DOHH2 (cell line): ENCODE results near the gene ITPR2.

ENCODE experiments used
- H3F3A ChIP-seq: fragments of 200-600 bp; sonication (generic), shearing (Covaris generic); 2 replicates; pipeline ENCODE4 v1.6.0; 2016; ENCODE audit warnings: antibody characterized with exemption, mild to moderate bottlenecking; ENCODE audit not compliant: control insufficient read depth, insufficient read depth
- H3K27ac ChIP-seq: fragments of 200-600 bp; sonication (generic); 2 replicates; pipeline ENCODE4 v1.5.1; 2014; ENCODE audit warnings: low read depth, mild to moderate bottlenecking, low read length, moderate library complexity
- H3K27me3 ChIP-seq: fragments of 200-600 bp; sonication (generic); 2 replicates; pipeline ENCODE4 v1.6.1; 2014; ENCODE audit warnings: mild to moderate bottlenecking, low read length, mixed read lengths; ENCODE audit not compliant: control insufficient read depth
- H3K36me3 ChIP-seq: fragments of 200-600 bp; sonication (generic); 2 replicates; pipeline ENCODE4 v1.6.1; 2014; ENCODE audit warnings: mild to moderate bottlenecking, low read length, moderate library complexity, mixed read lengths; ENCODE audit not compliant: control insufficient read depth
- H3K4me1 ChIP-seq: fragments of 200-600 bp; sonication (generic); 2 replicates; pipeline ENCODE4 v1.6.1; 2014; ENCODE audit warnings: mild to moderate bottlenecking, low read length, mixed read lengths; ENCODE audit not compliant: control insufficient read depth
- H3K4me2 ChIP-seq: fragments of 200-600 bp; sonication (generic); 2 replicates; pipeline ENCODE4 v1.6.0; 2014; ENCODE audit warnings: mild to moderate bottlenecking, low read length, moderate library complexity
- H3K4me3 ChIP-seq: fragments of 200-600 bp; sonication (generic); 2 replicates; pipeline ENCODE4 v1.5.1; 2014; ENCODE audit warnings: mild to moderate bottlenecking, low read length, mixed read lengths
- H3K79me2 ChIP-seq: fragments of 200-600 bp; sonication (generic); 2 replicates; pipeline ENCODE4 v1.6.1; 2014; ENCODE audit warnings: mild to moderate bottlenecking, low read length, mixed read lengths; ENCODE audit not compliant: control insufficient read depth
- H3K9me2 ChIP-seq: fragments of 200-600 bp; sonication (generic); replicated peaks from 2 replicates; pipeline ENCODE4 v1.6.1; 2014; ENCODE audit warnings: mild to moderate bottlenecking, low read length, mixed read lengths; ENCODE audit not compliant: control insufficient read depth
- H3K9me3 ChIP-seq: fragments of 200-600 bp; sonication (generic); 2 replicates; pipeline ENCODE4 v1.6.1; 2014; ENCODE audit warnings: antibody characterized with exemption, low read length, mixed read lengths; ENCODE audit not compliant: control insufficient read depth, insufficient read depth
- H4K20me1 ChIP-seq: fragments of 200-600 bp; sonication (generic); 2 replicates; pipeline ENCODE4 v1.6.0; 2014; ENCODE audit warnings: low read depth, mild to moderate bottlenecking, antibody characterized with exemption, low read length, moderate library complexity; ENCODE audit not compliant: control insufficient read depth, insufficient read depth
- EZH2phosphoT487 ChIP-seq: fragments of 200-600 bp; sonication (generic); IDR thresholded peaks from 2 replicates; pipeline ENCODE4 v1.6.1; 2017; ENCODE audit warnings: borderline replicate concordance, mild to moderate bottlenecking, antibody characterized with exemption, low read length, moderate library complexity, mixed read lengths
- TF ChIP-seq, protein P1 (sequence below): fragments of 200-600 bp; sonication (generic); IDR thresholded peaks from one replicate; pipeline ENCODE4 v1.5.1; 2014; ENCODE audit warnings: antibody characterized with exemption, mild to moderate bottlenecking, low read depth, low read length; ENCODE audit not compliant: poor library complexity, severe bottlenecking

ITPR2 gene

DNA sequence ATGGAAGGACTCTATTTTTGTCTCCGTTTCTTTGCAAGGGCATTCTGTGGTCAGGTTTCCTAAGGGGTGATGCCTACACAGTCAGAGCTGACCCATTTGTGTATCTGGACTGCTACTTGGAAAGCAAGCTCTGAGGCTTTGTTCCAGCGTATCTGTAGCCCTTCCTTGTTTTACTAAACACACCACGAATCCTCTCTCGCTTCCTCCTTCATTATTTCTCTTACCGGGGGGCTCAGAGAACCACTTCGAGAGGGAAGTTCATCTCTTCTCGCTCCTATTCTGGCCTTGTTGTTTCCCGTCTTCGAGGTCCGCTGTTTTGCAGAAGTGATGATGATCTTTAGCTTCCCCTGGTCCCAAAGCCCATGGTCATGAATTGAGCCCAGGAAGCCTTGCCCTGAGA, 472.9 kb downstream of the ITPR2 start:
- H4K20me1 ChIP-seq: no peaks in the 10 kb centered on the region
- no peaks in the 10 kb centered on the region for H3K4me1 ChIP-seq
- H3K9me3 ChIP-seq: no peaks in the 10 kb centered on the region
- H3K4me2 ChIP-seq: no peak overlapping the region
- H3K9me2 ChIP-seq: no peaks in the 10 kb centered on the region
- no peaks in the 10 kb centered on the region for H3K79me2 ChIP-seq
- H3K27me3 ChIP-seq: no peaks in the 10 kb centered on the region
- no peaks in the 10 kb centered on the region for H3F3A ChIP-seq
- no peak overlapping the region for H3K4me3 ChIP-seq
- no peak for TF ChIP-seq EZH2phosphoT487
- TF ChIP-seq, protein P1, sequence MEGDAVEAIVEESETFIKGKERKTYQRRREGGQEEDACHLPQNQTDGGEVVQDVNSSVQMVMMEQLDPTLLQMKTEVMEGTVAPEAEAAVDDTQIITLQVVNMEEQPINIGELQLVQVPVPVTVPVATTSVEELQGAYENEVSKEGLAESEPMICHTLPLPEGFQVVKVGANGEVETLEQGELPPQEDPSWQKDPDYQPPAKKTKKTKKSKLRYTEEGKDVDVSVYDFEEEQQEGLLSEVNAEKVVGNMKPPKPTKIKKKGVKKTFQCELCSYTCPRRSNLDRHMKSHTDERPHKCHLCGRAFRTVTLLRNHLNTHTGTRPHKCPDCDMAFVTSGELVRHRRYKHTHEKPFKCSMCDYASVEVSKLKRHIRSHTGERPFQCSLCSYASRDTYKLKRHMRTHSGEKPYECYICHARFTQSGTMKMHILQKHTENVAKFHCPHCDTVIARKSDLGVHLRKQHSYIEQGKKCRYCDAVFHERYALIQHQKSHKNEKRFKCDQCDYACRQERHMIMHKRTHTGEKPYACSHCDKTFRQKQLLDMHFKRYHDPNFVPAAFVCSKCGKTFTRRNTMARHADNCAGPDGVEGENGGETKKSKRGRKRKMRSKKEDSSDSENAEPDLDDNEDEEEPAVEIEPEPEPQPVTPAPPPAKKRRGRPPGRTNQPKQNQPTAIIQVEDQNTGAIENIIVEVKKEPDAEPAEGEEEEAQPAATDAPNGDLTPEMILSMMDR: no peak
- no peaks in the 10 kb centered on the region for H3K36me3 ChIP-seq
- no peak overlapping the region for H3K27ac ChIP-seq

DNA sequence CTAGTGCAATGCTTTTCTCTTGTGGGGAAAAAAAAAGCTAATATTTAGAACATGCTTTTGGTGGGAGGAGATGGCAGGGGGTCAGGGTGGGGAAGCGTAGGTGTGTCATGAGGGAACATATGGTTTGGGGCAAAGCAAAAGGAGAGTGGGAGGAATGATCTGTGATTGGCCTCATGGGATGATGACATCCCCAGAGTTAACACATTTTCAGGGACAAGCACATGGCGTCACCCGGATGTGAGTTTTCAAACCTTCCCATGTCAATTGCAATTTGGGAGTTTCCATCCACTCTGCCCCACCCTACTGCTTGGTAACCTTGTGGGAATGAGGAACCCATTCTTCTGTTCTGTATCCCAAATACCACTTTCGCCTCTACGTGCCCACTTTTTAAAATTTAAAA, 473.4 kb downstream of the ITPR2 start:
- Histone ChIP-seq H3K27ac (no peak overlapping the region), H3K4me2 (no peak overlapping the region), H3K27me3 (no peaks in the 10 kb centered on the region), H3K9me2 (no peaks in the 10 kb centered on the region), H3K4me3 (no peak overlapping the region), H4K20me1 (no peaks in the 10 kb centered on the region), H3K79me2 (no peaks in the 10 kb centered on the region), H3K36me3 (no peaks in the 10 kb centered on the region), H3K4me1 (no peaks in the 10 kb centered on the region), H3F3A (no peaks in the 10 kb centered on the region), H3K9me3 (no peaks in the 10 kb centered on the region)
- TF ChIP-seq, protein P1: no peak
- no peak for TF ChIP-seq EZH2phosphoT487

DNA sequence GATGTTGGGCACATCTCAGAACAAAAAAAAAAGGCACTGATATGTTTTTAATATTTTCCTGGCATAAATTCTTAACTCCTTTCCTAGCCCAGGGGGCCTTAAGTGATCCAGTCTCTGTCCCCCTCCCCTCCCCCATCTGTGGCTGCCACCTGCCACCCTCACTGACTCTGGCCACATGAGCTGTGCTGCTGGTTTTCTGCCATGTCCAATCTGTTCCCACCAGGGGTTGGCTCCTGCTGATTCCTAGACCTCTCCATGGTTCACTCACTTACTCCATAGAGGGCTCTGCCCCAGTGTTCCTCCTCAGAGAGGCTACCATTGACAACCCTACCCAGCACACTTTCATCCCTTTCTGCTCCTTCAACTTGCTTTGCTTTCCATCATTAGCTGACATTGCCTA, 474.3 kb downstream of the ITPR2 start:
- Histone ChIP-seq H3K27me3 (no peaks in the 10 kb centered on the region), H3K79me2 (no peaks in the 10 kb centered on the region), H3K9me2 (no peaks in the 10 kb centered on the region), H3K4me3 (no peak overlapping the region), H3K36me3 (no peaks in the 10 kb centered on the region), H3K4me2 (no peak overlapping the region), H3K4me1 (no peaks in the 10 kb centered on the region), H3K27ac (no peak overlapping the region), H4K20me1 (no peaks in the 10 kb centered on the region), H3K9me3 (no peaks in the 10 kb centered on the region), H3F3A (no peaks in the 10 kb centered on the region)
- TF ChIP-seq, protein P1: no peak
- no peak for TF ChIP-seq EZH2phosphoT487

DNA sequence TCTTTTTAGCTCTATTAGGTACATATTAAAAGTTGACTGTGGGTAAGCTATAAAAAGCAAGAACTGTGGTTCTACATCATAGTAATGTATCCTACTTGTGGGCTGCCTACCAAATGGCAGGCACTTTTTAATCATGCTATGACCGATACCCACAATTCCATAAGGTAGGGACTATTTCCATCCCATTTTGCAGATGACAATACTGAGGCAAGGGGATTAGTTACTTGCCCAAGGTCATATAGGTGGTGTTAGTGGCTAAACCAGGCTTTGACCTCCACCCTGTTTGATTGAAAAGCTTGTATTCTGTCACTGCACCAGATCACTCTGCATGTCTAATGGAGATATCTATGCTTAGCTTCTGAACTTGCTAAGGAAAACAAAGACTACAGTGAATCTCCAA, 485.7 kb downstream of the ITPR2 start:
- no peak overlapping the region for H3K4me3 ChIP-seq
- H4K20me1 ChIP-seq: no peaks in the 10 kb centered on the region
- no peak overlapping the region for H3K4me2 ChIP-seq
- H3K9me3 ChIP-seq: no peaks in the 10 kb centered on the region
- H3K4me1 ChIP-seq: 0 out of 2 replicates have a peak, but pooled peaks cover 6% of the 10 kb centered on the region
- TF ChIP-seq, protein P1: no peak
- no peaks in the 10 kb centered on the region for H3K36me3 ChIP-seq
- no peaks in the 10 kb centered on the region for H3K27me3 ChIP-seq
- no peaks in the 10 kb centered on the region for H3F3A ChIP-seq
- no peaks in the 10 kb centered on the region for H3K9me2 ChIP-seq
- H3K79me2 ChIP-seq: no peaks in the 10 kb centered on the region
- H3K27ac ChIP-seq: no peak overlapping the region
